H1 (cell line): ENCODE results near the gene CLPX. TPM values are rescaled to one million over a fixed set of nuclear protein-coding genes. Genes with fewer than 3 reads are reported as not detected.

ENCODE experiments used
- CTCF ChIA-PET: fragments of 300-600 bp; sonication (Branson Sonifier 250); formaldehyde crosslinking; loops from one replicate; lab custom pipeline; 2021; ENCODE audit not compliant: partially characterized antibody; lab: Charles Lee
- POLR2A ChIA-PET: fragments of 300-600 bp; sonication (Branson Sonifier 250); formaldehyde crosslinking; loops from one replicate; lab custom pipeline; 2021; ENCODE audit warnings: inconsistent platforms; ENCODE audit not compliant: partially characterized antibody; lab: Charles Lee
- DNase-seq, 2 experiments: peaks; one replicate each; pipeline versions ENCODE4 v3.0.0 to v3.0.0-alpha.2; 2010 to 2022; ENCODE audit warnings: low spot score in 2 of 2, low read depth in 1 of 2, mixed read lengths in 1 of 2
- FAIRE-seq: peaks from 2 replicates; lab custom pipeline; 2011; peaks lifted over from hg19 to GRCh38; lab: Jason Lieb, UNC
- H2AFZ ChIP-seq: 2 replicates; pipeline ENCODE4 v1.8.1; 2012; ENCODE audit warnings: low read length, inconsistent platforms
- H2AK5ac ChIP-seq: 2 replicates; pipeline ENCODE4 v1.6.1; 2013; ENCODE audit warnings: low read depth, low read length
- H2BK120ac ChIP-seq: replicated peaks from 2 replicates; pipeline ENCODE3; 2013; ENCODE audit warnings: low read depth, low read length, inconsistent platforms
- H2BK12ac ChIP-seq: 2 replicates; pipeline ENCODE4 v1.6.1; 2013; ENCODE audit warnings: low read depth, low read length
- H2BK15ac ChIP-seq: 2 replicates; pipeline ENCODE4 v1.6.1; 2013; ENCODE audit warnings: low read length
- H2BK20ac ChIP-seq: 2 replicates; pipeline ENCODE4 v1.6.1; 2013; ENCODE audit warnings: low read length
- H2BK5ac ChIP-seq: 2 replicates; pipeline ENCODE4 v1.6.1; 2013; ENCODE audit warnings: low read depth, low read length
- H3K14ac ChIP-seq: 2 replicates; pipeline ENCODE4 v1.6.1; 2013; ENCODE audit warnings: inconsistent platforms; ENCODE audit not compliant: insufficient read length
- H3K18ac ChIP-seq: 2 replicates; pipeline ENCODE4 v1.6.1; 2013; ENCODE audit warnings: low read length; ENCODE audit errors: extremely low read depth
- H3K23ac ChIP-seq: 2 replicates; pipeline ENCODE4 v1.6.1; 2013; ENCODE audit warnings: inconsistent platforms; ENCODE audit not compliant: insufficient read length
- H3K23me2 ChIP-seq: 2 replicates; pipeline ENCODE4 v1.6.1; 2013; ENCODE audit warnings: low read depth, low read length
- H3K27ac ChIP-seq: 2 replicates; pipeline ENCODE4 v1.6.1; 2011; ENCODE audit warnings: low read depth, low read length, inconsistent platforms
- H3K27me3 ChIP-seq, 4 experiments: replicated peaks in 1 of 4; 1 replicate in 1 of 4; 2 replicates in 3 of 4; pipeline versions ENCODE4 v1.6.1 to v1.8.1; 2011 to 2013; ENCODE audit warnings: low read length in 3 of 4, mild to moderate bottlenecking in 3 of 4, inconsistent platforms in 2 of 4, mixed read lengths in 2 of 4, moderate library complexity in 1 of 4; ENCODE audit not compliant: control insufficient read depth in 3 of 4, insufficient read depth in 3 of 4; ENCODE audit errors: extremely low read depth in 1 of 4
- H3K36me3 ChIP-seq, 4 experiments: 2 replicates each; pipeline versions ENCODE4 v1.6.1 to v1.8.1; 2011 to 2013; ENCODE audit warnings: mild to moderate bottlenecking in 4 of 4, low read length in 3 of 4, moderate library complexity in 2 of 4, control low read depth in 1 of 4, inconsistent platforms in 1 of 4; ENCODE audit not compliant: insufficient read depth in 4 of 4, control insufficient read depth in 2 of 4
- H3K4ac ChIP-seq: replicated peaks from 2 replicates; pipeline ENCODE3; 2013; ENCODE audit warnings: low read length, low read depth, mixed read lengths, inconsistent platforms; ENCODE audit not compliant: insufficient read length
- H3K4me1 ChIP-seq, 4 experiments: replicated peaks in 1 of 4; 1 replicate in 1 of 4; 2 replicates in 3 of 4; pipeline versions ENCODE4 v1.6.1 to v1.8.1; 2011 to 2013; ENCODE audit warnings: low read length in 3 of 4, inconsistent platforms in 2 of 4, mixed read lengths in 1 of 4; ENCODE audit not compliant: insufficient read depth in 4 of 4, control insufficient read depth in 3 of 4
- H3K4me2 ChIP-seq, 2 experiments: 2 replicates each; pipeline versions ENCODE4 v1.6.1 to v1.8.1; 2011 to 2013; ENCODE audit warnings: low read depth in 2 of 2, low read length in 2 of 2, control low read depth in 1 of 2, inconsistent platforms in 1 of 2, mild to moderate bottlenecking in 1 of 2; ENCODE audit not compliant: insufficient read depth in 1 of 2
- H3K4me3 ChIP-seq, 4 experiments: fragments of 200-600, 300-600 bp in 1 of 4; sonication (generic), shearing (Covaris generic), sonication (Bioruptor Twin) in 1 of 4; 2 replicates each; pipeline versions ENCODE4 v1.5.1 to v1.8.1; 2011 to 2016; ENCODE audit warnings: low read length in 4 of 4, low read depth in 3 of 4, control low read depth in 2 of 4, inconsistent platforms in 2 of 4, mild to moderate bottlenecking in 2 of 4, mixed read lengths in 1 of 4, moderate library complexity in 1 of 4; ENCODE audit not compliant: insufficient read depth in 2 of 4; ENCODE audit errors: extremely low read depth in 1 of 4
- H3K56ac ChIP-seq: replicated peaks from 2 replicates; pipeline ENCODE3; 2013; ENCODE audit warnings: low read depth, mild to moderate bottlenecking, mixed read lengths, low read length, inconsistent platforms; ENCODE audit not compliant: insufficient read length
- H3K79me1 ChIP-seq: 2 replicates; pipeline ENCODE4 v1.6.1; 2013; ENCODE audit warnings: low read depth, low read length, control low read depth
- H3K79me2 ChIP-seq, 2 experiments: 2 replicates each; pipeline versions ENCODE4 v1.6.1 to v1.8.1; 2012 to 2013; ENCODE audit warnings: low read length in 2 of 2, mild to moderate bottlenecking in 2 of 2, inconsistent platforms in 1 of 2; ENCODE audit not compliant: insufficient read depth in 2 of 2, control insufficient read depth in 1 of 2
- H3K9ac ChIP-seq, 4 experiments: replicated peaks in 1 of 4; 1 replicate in 1 of 4; 2 replicates in 3 of 4; pipeline versions ENCODE4 v1.6.1 to v1.8.1; 2011 to 2013; ENCODE audit warnings: low read depth in 3 of 4, low read length in 3 of 4, control low read depth in 2 of 4, mild to moderate bottlenecking in 2 of 4, moderate library complexity in 2 of 4, inconsistent platforms in 1 of 4; ENCODE audit errors: extremely low read depth in 1 of 4
- H3K9me3 ChIP-seq, 2 experiments: 2 replicates each; pipeline versions ENCODE4 v1.6.1 to v1.8.1; 2012 to 2013; ENCODE audit warnings: mild to moderate bottlenecking in 2 of 2, moderate library complexity in 2 of 2, control low read depth in 1 of 2, inconsistent platforms in 1 of 2, low read depth in 1 of 2, low read length in 1 of 2, mixed read lengths in 1 of 2; ENCODE audit not compliant: insufficient read depth in 2 of 2
- H4K20me1 ChIP-seq, 2 experiments: replicated peaks in 1 of 2; 2 replicates each; pipeline versions ENCODE3 to v1.8.1; 2011 to 2013; ENCODE audit warnings: inconsistent platforms in 2 of 2, low read length in 2 of 2, mild to moderate bottlenecking in 1 of 2; ENCODE audit not compliant: insufficient read depth in 2 of 2, control insufficient read depth in 1 of 2
- H4K5ac ChIP-seq: 2 replicates; pipeline ENCODE4 v1.6.1; 2013; ENCODE audit warnings: low read length, low read depth, mixed read lengths, inconsistent platforms; ENCODE audit not compliant: insufficient read length
- H4K8ac ChIP-seq: 2 replicates; pipeline ENCODE4 v1.8.0; 2013; ENCODE audit warnings: mild to moderate bottlenecking, moderate library complexity, low read length, inconsistent platforms; ENCODE audit not compliant: insufficient read depth; ENCODE audit errors: extremely low read depth
- H4K91ac ChIP-seq: replicated peaks from 2 replicates; pipeline ENCODE3; 2013; ENCODE audit warnings: low read length, mixed read lengths, inconsistent platforms; ENCODE audit not compliant: insufficient read length
- EP300 ChIP-seq, 2 experiments: IDR thresholded peaks; 1 replicate in 1 of 2; 2 replicates in 1 of 2; pipeline ENCODE4 v1.6.1; 2011 to 2012; ENCODE audit warnings: low read depth in 2 of 2, low read length in 2 of 2, mild to moderate bottlenecking in 2 of 2, borderline replicate concordance in 1 of 2, inconsistent platforms in 1 of 2, moderate library complexity in 1 of 2
- POU5F1 ChIP-seq: IDR thresholded peaks from 2 replicates; pipeline ENCODE4 v1.6.1; 2011; ENCODE audit warnings: low read depth, mild to moderate bottlenecking, low read length, moderate library complexity
- SIRT6 ChIP-seq: IDR thresholded peaks from one replicate; pipeline ENCODE4 v1.7.1; 2012; ENCODE audit warnings: low read length, inconsistent platforms
- WGBS, 2 experiments: shearing (Covaris generic) in 1 of 2; methylation state at CpG; one replicate each; pipeline versions ENCODE4 v1.1.6 to v1.1.7; 2013 to 2015; ENCODE audit warnings: low lambda C conversion rate in 2 of 2, mixed read lengths in 2 of 2, inconsistent platforms in 1 of 2, low coverage in 1 of 2, missing lambda C conversion rate in 1 of 2; ENCODE audit not compliant: insufficient replicate concordance in 2 of 2, insufficient coverage in 1 of 2, insufficient read length in 1 of 2; ENCODE audit errors: extremely low coverage in 1 of 2, missing lambda C conversion rate in 1 of 2; 5-methylcytosine and 5-hydroxymethylcytosine counted together
- polyA plus RNA-seq, 7 experiments: library from polyadenylated mRNA; depleted of rRNA in 3 of 7; stranded (reverse) in 5 of 7; unstranded in 2 of 7; fragments of >200 nt in 5 of 7; fragments of 200-250 nt in 2 of 7; gene quantifications; 1 replicate in 5 of 7; 2 replicates in 1 of 7; 4 replicates in 1 of 7; pipeline versions ENCODE4 v1.2.1 to v1.2.3, GENCODE V29; 2011 to 2013; ENCODE audit warnings: missing spikeins in 2 of 7, mixed read lengths in 2 of 7
- total RNA-seq: library from RNA; stranded (reverse); fragmentation: NEBNext Ultra II Directional; extraction: Animal tissue kit (Norgen Biotek cat#: 25700); gene quantifications from 2 replicates; pipeline ENCODE4 v1.2.1, GENCODE V29; 2021

CLPX gene
- total and polyA plus RNA-seq, 2 of the 8 experiments (the other 6 are each of a cell fraction or from before 2014, with no cell fraction given): 10.5 to 53.6 TPM

DNA sequence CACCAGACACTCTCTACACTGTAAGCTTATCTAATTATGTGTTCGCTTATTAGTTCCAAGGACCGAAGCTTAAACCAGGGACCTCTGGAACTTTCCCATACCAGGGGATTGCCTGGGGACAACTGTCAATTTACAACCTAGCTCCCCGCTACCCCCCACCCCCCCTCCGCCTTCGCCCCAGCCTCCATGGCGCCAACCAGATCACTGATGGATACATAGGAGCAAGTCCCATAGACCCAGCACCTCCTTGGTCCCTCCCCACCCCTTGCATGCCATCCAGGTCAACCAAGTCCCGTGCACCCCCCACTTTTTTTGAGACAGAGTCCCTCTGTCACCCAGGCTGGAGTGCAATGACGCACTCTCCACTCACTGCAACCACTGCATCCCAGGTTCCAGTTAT is 50.6 kb downstream of the CLPX start:
- H4K5ac ChIP-seq: no peak overlapping the region
- H3K18ac ChIP-seq: no peak overlapping the region
- no peak overlapping the region for H4K8ac ChIP-seq
- H2BK12ac ChIP-seq: no peak overlapping the region
- DNase-seq (no peak), FAIRE-seq (no peak)
- H3K56ac ChIP-seq: no peak overlapping the region
- H3K9me3 ChIP-seq: peaks cover 17 to 26% of the 10 kb centered on the region in 2 experiments
- no peak overlapping the region for H3K14ac ChIP-seq
- POLR2A ChIA-PET: interaction anchor here (0.9 to 1.4 kb wide), 4 partner anchors 10 to 170 kb away, joined by 3 to 7 read pairs (median 5); partner anchors contain the start of genes CLPX and RNU5B-1
- CTCF ChIA-PET: interaction anchor here (0.6 to 1.1 kb wide), 3 partner anchors 19 to 526 kb away, joined by 3 to 6 read pairs (median 4); no protein-coding TSS in a partner anchor
- H3K23me2 ChIP-seq: peaks cover 9% of the 10 kb centered on the region
- no peaks in the 10 kb centered on the region for H3K27me3 ChIP-seq
- H4K91ac ChIP-seq: no peak overlapping the region
- no peaks in the 10 kb centered on the region for H3K79me1 ChIP-seq
- no peak overlapping the region for H2AFZ ChIP-seq
- H2BK15ac ChIP-seq: no peak overlapping the region
- H2BK20ac ChIP-seq: no peak overlapping the region
- no peaks in the 10 kb centered on the region; a peak in 1 of 8 replicates for H3K36me3 ChIP-seq
- no peak overlapping the region for H2BK5ac ChIP-seq
- H3K4me1 ChIP-seq: peaks cover 2 to 6% (median 3%) of the 10 kb centered on the region in 4 experiments; a peak in 4 of 7 replicates
- no peak overlapping the region for H3K27ac ChIP-seq
- H3K4me3 ChIP-seq: peak overlapping the region in 1 of 4 experiments; percentile 73; a peak in 1 of 8 replicates
- H3K79me2 ChIP-seq: peaks cover 0 to 3% of the 10 kb centered on the region in 2 experiments; a peak in 1 of 4 replicates
- no peak overlapping the region for H2AK5ac ChIP-seq
- H3K4me2 ChIP-seq: peak overlapping the region; percentile 64 to 86
- H3K23ac ChIP-seq: no peak overlapping the region
- no peak overlapping the region for H3K9ac ChIP-seq
- H2BK120ac ChIP-seq: no peak overlapping the region
- H3K4ac ChIP-seq: no peak overlapping the region
- WGBS, 2 experiments: 89% methylated on average over 5 of the region's 8 CpGs; no CpG with 5 or more reads in 1 of the 2 experiments
- peaks cover 2 to 3% of the 10 kb centered on the region in 2 experiments for H4K20me1 ChIP-seq
- TF ChIP-seq EP300 (IDR thresholded peaks at IDR 0.05; ENCODE audit: borderline replicate concordance in 1 of 2, low read depth in 2 of 2, low read length in 2 of 2): no peak
- TF ChIP-seq SIRT6: no peak
- TF ChIP-seq POU5F1: no peak
